Smooth muscle cell of the pulmonary artery (primary cell): ENCODE data around the gene SREBF1. TPM values are rescaled to one million over a fixed set of nuclear protein-coding genes. Genes with fewer than 3 reads are reported as not detected.

Experiments used
- total RNA-seq: library from RNA; depleted of rRNA; stranded (reverse); fragments of >200 nt; gene quantifications from 2 replicates; pipeline ENCODE4 v1.2.3, GENCODE V29; 2014

The SREBF1 gene
- 45.9 and 90.1 TPM in 2 replicates for total RNA-seq

DNA sequence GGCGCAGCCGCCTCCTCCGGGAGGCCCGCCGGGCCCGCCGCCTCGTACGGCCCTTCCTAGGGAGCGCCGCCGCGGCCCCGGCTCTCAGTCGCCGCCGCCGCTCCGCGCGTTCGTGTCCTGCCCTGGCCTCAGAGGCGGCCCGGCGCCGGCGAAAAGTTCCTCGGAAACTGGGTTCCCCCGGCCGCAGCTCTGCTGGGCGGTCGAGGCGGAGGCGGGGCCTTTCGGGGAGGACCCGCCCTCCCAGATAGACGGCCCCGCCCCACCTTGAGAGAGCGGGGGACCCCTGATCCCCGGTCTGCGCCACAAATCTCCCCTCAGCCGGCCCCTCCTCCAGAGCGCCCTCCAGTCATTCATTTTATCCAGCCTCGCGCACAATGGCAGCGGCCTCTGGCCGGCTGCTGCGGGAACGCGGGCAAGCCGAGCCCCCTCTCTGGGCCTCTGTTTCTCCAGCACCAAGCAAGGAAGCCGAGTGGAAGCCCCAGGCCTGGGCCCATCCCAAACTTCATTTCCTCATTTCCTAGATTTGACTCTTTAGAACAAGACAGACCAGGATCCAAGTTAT is at the start of gene SREBF1:
TSS of gene SREBF1 (minus strand) at position 169 of the 562 bp plus-strand sequence. CDS start 169 bp downstream, outside the sequence.

Other genes starting within 250 kb of the SREBF1 start
- gene PEMT, start 245.3 kb downstream of the SREBF1 start, total RNA-seq, result 28.2 and 40.1 TPM in 2 replicates
- 10.9 and 15.0 TPM in 2 replicates for gene RAI1, start 155.5 kb downstream of the SREBF1 start, total RNA-seq
- gene TOM1L2, start 135.4 kb upstream of the SREBF1 start, total RNA-seq, result 42.6 and 45.9 TPM in 2 replicates
- gene DRC3, start 135.9 kb upstream of the SREBF1 start, total RNA-seq, result 1.2 and 1.8 TPM in 2 replicates
- gene ATPAF2, start 202.2 kb upstream of the SREBF1 start, total RNA-seq, result 13.0 and 18.5 TPM in 2 replicates
- gene GID4, start 202.4 kb upstream of the SREBF1 start, total RNA-seq, result 14.3 and 14.6 TPM in 2 replicates